A549 (cell line): ENCODE results near the gene DLEU7. TPM values are rescaled to one million over a fixed set of nuclear protein-coding genes. Genes with fewer than 3 reads are reported as not detected.

Source experiments
- ATAC-seq, 2 experiments: fragments of 200-7000 bp in 1 of 2; fragments of >200 bp in 1 of 2; cut with Nextera tagmentation in 1 of 2; cut with Tn5 transposase in 1 of 2; 3 replicates each; pipeline versions ENCODE4 v1.8.0 to v1.9.1; 2018 to 2020; ENCODE audit warnings: mild to moderate bottlenecking in 1 of 2, moderate library complexity in 1 of 2
- CTCF ChIA-PET: fragments of 300-600 bp; sonication (Branson Sonifier 250); formaldehyde crosslinking; extraction: SDS; loops from one replicate; lab custom pipeline; 2021; ENCODE audit warnings: antibody characterized with exemption, inconsistent platforms; lab: Yijun Ruan, JAX
- POLR2A ChIA-PET: fragments of 350-600 bp; formaldehyde crosslinking; extraction: SDS; loops from one replicate; lab custom pipeline; 2021; ENCODE audit warnings: antibody characterized with exemption, inconsistent platforms; lab: Yijun Ruan, JAX
- DNase-seq, 2 experiments: peaks; one replicate each; pipeline versions ENCODE4 v3.0.0 to v3.0.0-alpha.2; 2011 to 2016; ENCODE audit warnings: low read depth in 1 of 2, low spot score in 1 of 2
- FAIRE-seq: peaks from 2 replicates; lab custom pipeline; 2011; peaks lifted over from hg19 to GRCh38; lab: Jason Lieb, UNC
- H3K27ac ChIP-seq, 2 experiments: fragments of >200 bp; sonication (Bioruptor Twin); formaldehyde crosslinking; 3 replicates each; pipeline ENCODE4 v1.5.1; 2016 to 2017
- H3K4me1 ChIP-seq: fragments of >200 bp; sonication (Bioruptor Twin); formaldehyde crosslinking; 3 replicates; pipeline ENCODE4 v1.6.1; 2016
- H3K4me2 ChIP-seq: fragments of >200 bp; sonication (Bioruptor Twin); formaldehyde crosslinking; 3 replicates; pipeline ENCODE4 v1.6.1; 2016
- H3K4me3 ChIP-seq: fragments of >200 bp; sonication (Bioruptor Twin); formaldehyde crosslinking; 3 replicates; pipeline ENCODE4 v1.5.1; 2016
- H3K9me3 ChIP-seq: fragments of >200 bp; sonication (Bioruptor Twin); formaldehyde crosslinking; 3 replicates; pipeline ENCODE4 v1.6.1; 2016
- CBX2 ChIP-seq: fragments of 200-600 bp; sonication (generic); IDR thresholded peaks from 2 replicates; pipeline ENCODE4 v1.6.1; 2016; ENCODE audit warnings: low read depth, mild to moderate bottlenecking, borderline replicate concordance
- CEBPB ChIP-seq, 2 experiments: fragments of >200 bp in 1 of 2; sonication (Bioruptor Twin) in 1 of 2; formaldehyde crosslinking in 1 of 2; IDR thresholded peaks; 2 replicates each; pipeline ENCODE4 v1.6.1; 2012 to 2016
- CTCF ChIP-seq: fragments of >200 bp; sonication (Bioruptor Twin); formaldehyde crosslinking; IDR thresholded peaks from 3 replicates; pipeline ENCODE4 v1.5.1; 2016
- ESRRA ChIP-seq: fragments of 150-350 bp; IDR thresholded peaks from 2 replicates; pipeline ENCODE4 v1.6.1; 2014; ENCODE audit warnings: mild to moderate bottlenecking, low read length, borderline replicate concordance
- HES2 ChIP-seq: fragments of >200 bp; sonication (Bioruptor Twin); formaldehyde crosslinking; IDR thresholded peaks from 2 replicates; pipeline ENCODE4 v1.6.1; 2016
- HOXB13 ChIP-seq: fragments of 250-450 bp; sonication (Bioruptor Pico); IDR thresholded peaks from 2 replicates; pipeline ENCODE4 v1.5.0; 2020; ENCODE audit warnings: low read depth, mild to moderate bottlenecking, moderate library complexity
- JUN ChIP-seq, 2 experiments: fragments of >200 bp; sonication (Bioruptor Twin); formaldehyde crosslinking; IDR thresholded peaks; 2 replicates in 1 of 2; 3 replicates in 1 of 2; pipeline ENCODE4 v1.6.1; 2016 to 2017
- PHF8 ChIP-seq: fragments of 200-600 bp; sonication (generic); IDR thresholded peaks from 2 replicates; pipeline ENCODE4 v1.6.1; 2016; ENCODE audit warnings: low read depth, mild to moderate bottlenecking, antibody characterized with exemption, moderate library complexity, borderline replicate concordance
- POLR2AphosphoS2 ChIP-seq: conservative IDR thresholded peaks from 2 replicates; pipeline ENCODE4 v1.6.1; 2012; ENCODE audit warnings: low read length, improper control_type of control experiment, inconsistent platforms
- RAD21 ChIP-seq, 2 experiments: fragments of >200 bp in 1 of 2; sonication (Bioruptor Twin) in 1 of 2; formaldehyde crosslinking in 1 of 2; IDR thresholded peaks in 1 of 2; conservative IDR thresholded peaks in 1 of 2; 2 replicates in 1 of 2; 3 replicates in 1 of 2; pipeline ENCODE4 v1.6.1; 2012 to 2018; ENCODE audit warnings: inconsistent platforms in 1 of 2
- RNF2 ChIP-seq: fragments of 200-600 bp; sonication (generic); IDR thresholded peaks from 2 replicates; pipeline ENCODE4 v1.6.1; 2016; ENCODE audit warnings: low read depth, mild to moderate bottlenecking, antibody characterized with exemption, moderate library complexity, borderline replicate concordance
- SMC3 ChIP-seq: fragments of >200 bp; sonication (Bioruptor Twin); formaldehyde crosslinking; IDR thresholded peaks from 3 replicates; pipeline ENCODE4 v1.6.1; 2018; ENCODE audit warnings: inconsistent platforms
- SREBF2 ChIP-seq: fragments of 450-650 bp; IDR thresholded peaks from 2 replicates; pipeline ENCODE4 v1.6.1; 2014; ENCODE audit warnings: mild to moderate bottlenecking, moderate library complexity
- WGBS: methylation state at CpG from one replicate; pipeline ENCODE4 v1.1.6; 2017; ENCODE audit errors: missing lambda C conversion rate; 5-methylcytosine and 5-hydroxymethylcytosine counted together
- polyA plus RNA-seq, 4 experiments: library from polyadenylated mRNA; depleted of rRNA in 3 of 4; stranded (reverse); fragments of >200 nt; fragmentation: RNase III in 1 of 4; extraction: RNeasy Plus Mini Kit Qiagen cat#74134 plus additional on column Dnase treatment in 1 of 4; gene quantifications; 2 replicates in 3 of 4; 3 replicates in 1 of 4; pipeline ENCODE4 v1.2.3, GENCODE V29; 2011 to 2017

DLEU7 gene
- polyA plus RNA-seq, 2 of the 4 experiments (the other 2 are of a cell fraction): not detected

GRCh38 chr13:50809133-50810090, 34.1 kb downstream of the DLEU7 start:
- Histone ChIP-seq H3K27ac (no peak overlapping the region), H3K9me3 (peaks cover 10% of the 10 kb centered on the region; the same call in 2 of the 3 replicates), H3K4me2 (no peak overlapping the region), H3K4me3 (no peak overlapping the region), H3K4me1 (no peaks in the 10 kb centered on the region)
- FAIRE-seq (no peak), ATAC-seq (no peak), DNase-seq (no peak)
- ChIA-PET CTCF (interaction anchor here (1.5 to 1.9 kb wide), 2 partner anchors 8 to 832 kb away, joined by 3 to 5 read pairs; no protein-coding TSS in a partner anchor), POLR2A (no interaction called here)
- WGBS: 49% methylated on average over 8 of the region's 8 CpGs
- TF ChIP-seq CEBPB (IDR thresholded peaks at IDR 0.05) (no peak), SREBF2 (no peak), HES2 (no peak), HOXB13 (CRISPR knock-in tag) (no peak)

GRCh38 chr13:50805805-50806204, 37.7 kb downstream of the DLEU7 start:
- POLR2A ChIA-PET: no interaction called here
- peak in 1 of 2 experiments; percentile 11 for DNase-seq
- no peak overlapping the region for H3K4me2 ChIP-seq
- TF ChIP-seq RAD21 (conservative IDR thresholded peaks at IDR 0.05 in 1 of 2, IDR thresholded peaks at IDR 0.05 in 1 of 2): peak in 1 of 2 experiments; percentile 32; a peak in 1 of 5 replicates
- no peak for TF ChIP-seq RNF2
- H3K9me3 ChIP-seq: peaks cover 10% of the 10 kb centered on the region; the same call in 2 of the 3 replicates
- H3K27ac ChIP-seq: no peak overlapping the region
- H3K4me1 ChIP-seq: no peaks in the 10 kb centered on the region
- ATAC-seq: no peak
- no peak for FAIRE-seq
- no peak overlapping the region for H3K4me3 ChIP-seq
- CTCF ChIA-PET: interaction anchor here (0.6 to 1.2 kb wide), 3 partner anchors 22 to 106 kb away, joined by 3 to 4 read pairs (median 3); no protein-coding TSS in a partner anchor

- no peak overlapping the region for H3K4me3 ChIP-seq
- no peaks in the 10 kb centered on the region for H3K4me1 ChIP-seq
- DNase-seq: peak; percentile 14 to 57
- WGBS: 34% methylated on average over 13 of the region's 13 CpGs
- POLR2A ChIA-PET: no interaction called here
- no peak for FAIRE-seq
- no peak overlapping the region for H3K27ac ChIP-seq
- CTCF ChIA-PET: interaction anchor here (0.6 to 2.0 kb wide), 9 partner anchors 9 to 804 kb away, joined by 3 to 19 read pairs (median 4); partner anchors contain the start of gene TRIM13
- no peak overlapping the region for H3K4me2 ChIP-seq
- peak; percentile 86 to 94 for ATAC-seq
- peaks cover 10% of the 10 kb centered on the region; the same call in 2 of the 3 replicates for H3K9me3 ChIP-seq
- TF ChIP-seq CTCF (peak; percentile 62), SMC3 (peak; percentile 65), RAD21 (conservative IDR thresholded peaks at IDR 0.05 in 1 of 2, IDR thresholded peaks at IDR 0.05 in 1 of 2) (peak; percentile 77 to 84), JUN (IDR thresholded peaks at IDR 0.05) (no peak), CBX2 (no peak)
Observed at GRCh38 chr13:50801087-50801931, 42.2 kb downstream of the DLEU7 start.

GRCh38 chr13:50800091-50800739, 43.3 kb downstream of the DLEU7 start:
- DNase-seq (no peak), ATAC-seq (no peak), FAIRE-seq (no peak)
- no peaks in the 10 kb centered on the region for H3K4me1 ChIP-seq
- peaks cover 4% of the 10 kb centered on the region; the same call in 2 of the 3 replicates for H3K9me3 ChIP-seq
- H3K4me3 ChIP-seq: no peak overlapping the region
- TF ChIP-seq POLR2AphosphoS2: no peak
- no peak for TF ChIP-seq ESRRA
- TF ChIP-seq PHF8: no peak
- ChIA-PET CTCF (interaction anchor here (0.7 to 2.0 kb wide), 6 partner anchors 12 to 931 kb away, joined by 3 to 19 read pairs (median 4); partner anchors contain the start of gene TRIM13), POLR2A (no interaction called here)
- H3K4me2 ChIP-seq: no peak overlapping the region
- no peak overlapping the region for H3K27ac ChIP-seq
- 55% methylated on average over 6 of the region's 6 CpGs for WGBS
